Tibial artery (tissue), 4 donors: Measurements from ENCODE around the gene KNCN.
A peak's percentile ranks its signal among the peaks of the same experiment; 100 is the strongest.

ENCODE experiments used
- DNase-seq, 2 donors: peaks; one replicate each; pipeline ENCODE4 v3.0.0-alpha.2; 2019
- H3K27ac ChIP-seq, 2 donors: fragments of 200-600 bp; sonication (generic) in 1 of 2; 1 replicate in 1 of 2; 2 replicates in 1 of 2; pipeline ENCODE4 v1.5.1; 2018 to 2019; ENCODE audit warnings: mild to moderate bottlenecking in 1 of 2
- H3K27me3 ChIP-seq, 2 donors: fragments of 200-600 bp; sonication (generic) in 1 of 2; one replicate each; pipeline versions ENCODE4 v1.5.1 to v1.6.0; 2016 to 2019
- H3K36me3 ChIP-seq, 3 donors: fragments of 200-600 bp; sonication (generic) in 2 of 3; one replicate each; pipeline ENCODE4 v1.5.1; 2016 to 2019; ENCODE audit warnings: mild to moderate bottlenecking in 2 of 3
- H3K4me1 ChIP-seq, 4 donors: fragments of 200-600 bp; sonication (generic) in 2 of 4; 1 replicate in 3 of 4; 2 replicates in 1 of 4; pipeline ENCODE4 v1.5.1; 2016 to 2019
- H3K4me3 ChIP-seq, 2 donors: fragments of 200-600 bp; sonication (generic) in 1 of 2; 1 replicate in 1 of 2; 2 replicates in 1 of 2; pipeline ENCODE4 v1.5.1; 2018 to 2019; ENCODE audit warnings: mild to moderate bottlenecking in 2 of 2
- H3K9me3 ChIP-seq, 3 donors: fragments of 200-600 bp; sonication (generic) in 1 of 3; one replicate each; pipeline ENCODE4 v1.5.1; 2016 to 2019
- intact Hi-C: fragments of 100-400 bp; cut with DNase I; formaldehyde crosslinking; loops from one replicate; pipeline ENCODE4 v1.15.0; 2023; ENCODE audit warnings: low total_unique reads
- TF ChIP-seq, protein P1 (sequence below), 2 experiments: fragments of 200-600 bp in 1 of 2; fragments of 450-650 bp in 1 of 2; IDR thresholded peaks; one replicate each; pipeline ENCODE4 v1.5.1; 2017 to 2019; ENCODE audit warnings: antibody characterized with exemption in 2 of 2, mild to moderate bottlenecking in 1 of 2, moderate library complexity in 1 of 2

The KNCN gene

DNA sequence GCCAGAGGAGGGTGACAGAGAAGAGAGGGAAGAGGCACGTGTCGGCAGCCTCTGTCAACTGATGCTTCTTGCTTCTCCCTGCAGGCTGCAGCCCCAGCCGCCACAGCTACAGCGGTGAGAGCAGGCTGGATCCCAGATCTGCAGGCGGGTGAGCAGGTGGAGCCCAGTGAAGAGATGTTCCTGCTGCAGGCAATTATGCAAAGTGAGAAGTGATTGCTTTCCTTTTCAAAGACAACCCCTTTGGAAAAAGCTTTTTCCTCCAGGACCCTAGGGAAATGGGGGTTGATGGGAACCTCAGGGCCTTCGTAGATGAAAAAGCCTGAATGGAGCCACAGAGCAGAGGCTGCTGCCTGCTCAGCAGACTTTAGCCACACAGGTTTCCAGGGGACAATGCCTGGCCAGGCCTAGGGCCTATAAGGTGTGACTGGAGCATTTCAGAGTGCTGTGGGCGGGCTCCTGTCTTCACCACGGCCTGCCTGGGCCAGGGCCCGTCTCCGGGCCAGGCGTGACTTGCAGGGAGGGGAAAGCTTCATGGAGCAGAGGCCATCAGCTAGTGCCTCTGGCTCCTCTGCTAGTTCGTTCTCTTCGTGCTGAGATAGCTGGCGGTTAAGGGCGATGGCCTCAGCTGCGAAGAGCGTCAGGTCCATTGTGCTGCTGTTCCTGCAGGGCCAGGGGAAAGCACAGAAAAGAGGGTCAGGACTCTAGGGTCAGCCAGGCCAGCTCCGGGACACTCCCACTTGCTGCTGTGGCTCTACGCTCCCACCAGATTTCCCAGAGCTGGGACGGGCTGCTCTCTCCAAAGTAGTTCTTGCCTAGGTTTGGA, 6.9 kb upstream of the KNCN start:
- no peaks in the 10 kb centered on the region for H3K27me3 ChIP-seq
- TF ChIP-seq, protein P1, sequence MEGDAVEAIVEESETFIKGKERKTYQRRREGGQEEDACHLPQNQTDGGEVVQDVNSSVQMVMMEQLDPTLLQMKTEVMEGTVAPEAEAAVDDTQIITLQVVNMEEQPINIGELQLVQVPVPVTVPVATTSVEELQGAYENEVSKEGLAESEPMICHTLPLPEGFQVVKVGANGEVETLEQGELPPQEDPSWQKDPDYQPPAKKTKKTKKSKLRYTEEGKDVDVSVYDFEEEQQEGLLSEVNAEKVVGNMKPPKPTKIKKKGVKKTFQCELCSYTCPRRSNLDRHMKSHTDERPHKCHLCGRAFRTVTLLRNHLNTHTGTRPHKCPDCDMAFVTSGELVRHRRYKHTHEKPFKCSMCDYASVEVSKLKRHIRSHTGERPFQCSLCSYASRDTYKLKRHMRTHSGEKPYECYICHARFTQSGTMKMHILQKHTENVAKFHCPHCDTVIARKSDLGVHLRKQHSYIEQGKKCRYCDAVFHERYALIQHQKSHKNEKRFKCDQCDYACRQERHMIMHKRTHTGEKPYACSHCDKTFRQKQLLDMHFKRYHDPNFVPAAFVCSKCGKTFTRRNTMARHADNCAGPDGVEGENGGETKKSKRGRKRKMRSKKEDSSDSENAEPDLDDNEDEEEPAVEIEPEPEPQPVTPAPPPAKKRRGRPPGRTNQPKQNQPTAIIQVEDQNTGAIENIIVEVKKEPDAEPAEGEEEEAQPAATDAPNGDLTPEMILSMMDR (IDR thresholded peaks at IDR 0.05) = no peak
- H3K4me3 ChIP-seq = no peak overlapping the region
- no peak for DNase-seq
- H3K36me3 ChIP-seq = peaks cover 30 to 54% (median 51%) of the 10 kb centered on the region in 3 donors
- H3K27ac ChIP-seq = no peak overlapping the region
- no peaks in the 10 kb centered on the region for H3K4me1 ChIP-seq
- intact Hi-C loops = no loop called here
- H3K9me3 ChIP-seq = no peaks in the 10 kb centered on the region

DNA sequence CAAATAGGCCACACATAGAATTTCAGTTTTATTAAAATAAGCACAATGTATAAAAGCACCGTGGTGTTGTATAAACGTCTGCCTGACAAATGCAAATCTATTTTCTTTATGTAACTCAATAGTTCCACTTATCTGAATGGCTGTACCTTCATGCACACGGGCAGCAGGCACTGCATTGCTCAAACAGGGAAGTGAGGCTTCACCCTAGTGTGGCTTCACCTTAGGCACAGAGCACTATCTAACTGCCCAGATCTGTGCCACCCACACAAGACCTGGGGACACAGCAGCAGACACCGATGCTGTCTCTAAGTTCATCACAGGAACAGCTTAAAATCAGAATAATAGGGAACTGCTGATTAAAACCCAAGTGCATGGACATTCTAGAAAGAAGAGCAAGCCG, 6.0 kb upstream of the KNCN start:
- H3K27ac ChIP-seq = no peak overlapping the region
- H3K36me3 ChIP-seq = peaks cover 21 to 45% (median 41%) of the 10 kb centered on the region in 3 donors
- peak in 1 of 2 donors; percentile 5 for DNase-seq
- H3K4me1 ChIP-seq = no peaks in the 10 kb centered on the region
- peaks cover 0 to 1% of the 10 kb centered on the region in 2 donors for H3K27me3 ChIP-seq
- no peak overlapping the region for H3K4me3 ChIP-seq
- intact Hi-C loops = no loop called here
- TF ChIP-seq, protein P1 (IDR thresholded peaks at IDR 0.05) = no peak
- no peaks in the 10 kb centered on the region for H3K9me3 ChIP-seq

DNA sequence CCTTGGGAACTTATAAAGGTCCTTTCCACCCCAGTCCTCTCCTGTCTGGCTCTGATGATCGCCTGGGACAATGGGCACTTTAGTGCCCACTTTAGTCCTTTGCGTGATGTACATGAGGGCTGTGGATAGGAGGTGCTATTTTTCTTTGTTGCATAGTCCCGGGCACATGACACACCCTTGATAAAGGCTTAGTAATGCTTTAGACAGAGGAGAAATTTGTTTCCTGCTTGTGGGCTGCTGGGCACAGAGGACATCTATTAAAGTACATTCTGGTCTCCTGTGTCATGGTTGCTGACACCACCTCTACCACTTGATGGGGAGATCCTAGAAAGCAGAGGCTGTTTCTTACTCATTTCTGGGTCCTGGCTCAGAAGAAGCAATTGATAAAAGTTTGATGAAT, 5.4 kb upstream of the KNCN start:
- intact Hi-C loops = no loop called here
- no peaks in the 10 kb centered on the region for H3K4me1 ChIP-seq
- H3K27ac ChIP-seq = no peak overlapping the region
- TF ChIP-seq, protein P1 (IDR thresholded peaks at IDR 0.05) = no peak
- peaks cover 17 to 41% (median 37%) of the 10 kb centered on the region in 3 donors for H3K36me3 ChIP-seq
- peak in 1 of 2 donors; percentile 54 for DNase-seq
- peaks cover 0 to 7% of the 10 kb centered on the region in 2 donors for H3K27me3 ChIP-seq
- no peak overlapping the region for H3K4me3 ChIP-seq
- no peaks in the 10 kb centered on the region for H3K9me3 ChIP-seq

DNA sequence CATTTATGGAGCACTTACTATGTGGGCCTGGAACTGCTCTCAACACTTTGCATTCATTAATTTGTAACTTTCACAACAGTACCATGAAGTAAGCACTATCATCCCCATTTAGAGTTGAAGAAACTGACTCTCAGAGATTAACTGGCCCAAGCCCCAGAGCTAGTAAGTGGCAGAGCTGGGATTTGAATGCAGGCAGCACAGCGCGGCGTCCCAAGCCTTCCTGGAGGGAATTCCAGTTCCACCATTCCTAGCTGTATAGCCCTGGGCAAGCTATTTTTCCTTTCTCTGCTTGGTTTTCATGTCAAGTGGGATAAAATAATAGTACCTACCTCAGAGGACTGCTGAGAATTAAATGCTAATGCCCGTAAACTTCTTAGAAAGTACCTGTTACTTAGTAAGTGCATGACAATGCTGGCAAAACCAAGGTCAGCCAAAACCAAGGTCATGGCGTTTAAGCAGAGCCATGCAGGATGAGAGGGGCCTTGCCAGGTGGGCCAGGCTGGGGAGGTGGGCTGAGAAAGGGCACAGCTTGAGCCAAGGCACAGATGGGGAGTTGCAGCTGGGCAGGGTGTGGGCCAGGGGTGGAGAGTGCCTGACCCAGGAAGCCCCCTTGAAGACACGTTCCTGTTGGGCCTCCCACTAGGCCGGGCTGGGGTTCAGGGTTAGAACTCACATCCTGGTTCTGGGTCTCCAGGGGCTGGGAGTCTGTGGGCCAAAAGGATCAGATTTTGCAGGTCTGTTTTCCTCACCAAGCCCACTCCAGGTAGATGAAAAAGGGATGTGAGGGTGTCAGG, 4.6 kb upstream of the KNCN start:
- H3K36me3 ChIP-seq = peaks cover 9 to 33% (median 29%) of the 10 kb centered on the region in 3 donors
- H3K27ac ChIP-seq = no peak overlapping the region
- intact Hi-C loops = no loop called here
- H3K4me1 ChIP-seq = no peaks in the 10 kb centered on the region
- TF ChIP-seq, protein P1 (IDR thresholded peaks at IDR 0.05) = no peak
- H3K27me3 ChIP-seq = peaks cover 0 to 14% of the 10 kb centered on the region in 2 donors
- no peak for DNase-seq
- H3K9me3 ChIP-seq = no peaks in the 10 kb centered on the region
- no peak overlapping the region for H3K4me3 ChIP-seq

DNA sequence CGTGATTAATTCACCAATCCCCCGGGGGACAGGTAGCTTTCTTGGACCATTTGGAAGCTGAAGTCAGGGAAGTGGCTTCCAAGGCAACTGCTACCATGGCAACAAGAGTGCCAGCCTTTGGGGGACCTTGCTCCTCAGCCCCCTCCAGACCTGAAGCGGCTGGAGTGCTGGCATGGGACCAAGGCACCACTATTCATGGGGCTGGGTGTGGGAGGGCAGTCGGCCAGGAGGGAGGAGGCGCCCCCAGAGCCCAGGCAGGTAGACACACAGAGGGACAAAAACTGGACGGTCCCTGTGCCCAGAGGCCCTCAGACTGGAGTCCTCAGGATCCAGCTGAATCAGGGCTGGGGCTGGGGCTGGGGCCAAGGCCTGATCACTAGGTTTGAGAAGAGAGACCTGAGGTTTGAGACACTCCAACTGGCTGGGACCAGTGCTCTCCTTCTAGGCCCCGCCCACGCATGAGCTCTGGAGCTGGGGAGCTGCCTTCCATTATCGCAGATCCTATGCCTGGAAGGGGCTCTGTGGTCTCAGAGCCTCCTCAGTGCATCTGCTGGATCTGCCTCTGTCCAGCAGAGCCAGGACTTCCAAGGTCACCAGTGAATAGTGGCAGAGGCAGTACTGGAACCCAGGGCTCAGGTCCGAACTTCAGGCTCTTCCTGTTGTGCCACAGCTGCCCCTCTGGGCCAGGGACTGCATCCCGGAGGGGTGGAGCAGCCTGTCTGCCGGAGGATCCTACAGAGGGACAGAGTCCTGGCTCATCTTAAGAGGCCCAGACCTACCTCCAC, 3.3 kb upstream of the KNCN start:
- intact Hi-C loops = no loop called here
- Histone ChIP-seq H3K27me3 (peaks cover 0 to 26% of the 10 kb centered on the region in 2 donors), H3K4me3 (no peak overlapping the region), H3K36me3 (peaks cover 0 to 20% (median 16%) of the 10 kb centered on the region in 3 donors), H3K4me1 (no peaks in the 10 kb centered on the region), H3K9me3 (no peaks in the 10 kb centered on the region), H3K27ac (no peak overlapping the region)
- TF ChIP-seq, protein P1 (IDR thresholded peaks at IDR 0.05) = no peak
- DNase-seq = no peak
